Panc1 (cell line): Measurements from ENCODE around the gene AMOTL1.

Experiments used
- POLR2AphosphoS5 ChIP-seq: IDR thresholded peaks from 2 replicates; pipeline ENCODE4 v1.6.1; 2012; ENCODE audit warnings: mild to moderate bottlenecking, low read depth, low read length, moderate library complexity
- SIN3A ChIP-seq: IDR thresholded peaks from 2 replicates; pipeline ENCODE4 v1.6.1; 2012; ENCODE audit warnings: low read depth, mild to moderate bottlenecking, low read length, moderate library complexity, borderline replicate concordance; ENCODE audit not compliant: insufficient read depth
- TCF7L2 ChIP-seq: IDR thresholded peaks from 2 replicates; pipeline ENCODE4 v1.6.1; 2011; ENCODE audit warnings: mild to moderate bottlenecking, low read depth, low read length, inconsistent platforms
- TF ChIP-seq, protein P1 (sequence below): fragments of 450-650 bp; IDR thresholded peaks from 2 replicates; pipeline ENCODE4 v1.5.1; 2017; ENCODE audit warnings: mild to moderate bottlenecking

DNA sequence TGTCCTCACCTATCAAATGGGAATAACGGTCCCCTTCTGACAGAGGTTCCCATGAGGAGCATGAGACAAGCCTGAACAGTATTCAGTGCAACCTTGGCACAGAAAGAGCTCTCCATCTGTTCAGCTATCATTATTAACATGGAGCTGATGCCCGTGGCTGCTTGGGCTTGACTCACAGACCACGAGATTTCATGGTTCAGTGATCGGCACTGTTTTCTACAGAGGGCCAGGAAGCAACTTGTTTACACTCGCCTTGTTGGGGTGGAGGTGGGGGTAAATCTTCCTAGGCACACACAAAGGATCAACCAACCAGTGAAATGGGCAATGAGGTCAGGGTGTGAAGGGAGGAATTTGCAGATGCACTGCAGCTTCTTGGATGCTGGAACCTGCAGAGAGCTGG lies 117.0 kb downstream of the AMOTL1 start:
- TF ChIP-seq, protein P1, sequence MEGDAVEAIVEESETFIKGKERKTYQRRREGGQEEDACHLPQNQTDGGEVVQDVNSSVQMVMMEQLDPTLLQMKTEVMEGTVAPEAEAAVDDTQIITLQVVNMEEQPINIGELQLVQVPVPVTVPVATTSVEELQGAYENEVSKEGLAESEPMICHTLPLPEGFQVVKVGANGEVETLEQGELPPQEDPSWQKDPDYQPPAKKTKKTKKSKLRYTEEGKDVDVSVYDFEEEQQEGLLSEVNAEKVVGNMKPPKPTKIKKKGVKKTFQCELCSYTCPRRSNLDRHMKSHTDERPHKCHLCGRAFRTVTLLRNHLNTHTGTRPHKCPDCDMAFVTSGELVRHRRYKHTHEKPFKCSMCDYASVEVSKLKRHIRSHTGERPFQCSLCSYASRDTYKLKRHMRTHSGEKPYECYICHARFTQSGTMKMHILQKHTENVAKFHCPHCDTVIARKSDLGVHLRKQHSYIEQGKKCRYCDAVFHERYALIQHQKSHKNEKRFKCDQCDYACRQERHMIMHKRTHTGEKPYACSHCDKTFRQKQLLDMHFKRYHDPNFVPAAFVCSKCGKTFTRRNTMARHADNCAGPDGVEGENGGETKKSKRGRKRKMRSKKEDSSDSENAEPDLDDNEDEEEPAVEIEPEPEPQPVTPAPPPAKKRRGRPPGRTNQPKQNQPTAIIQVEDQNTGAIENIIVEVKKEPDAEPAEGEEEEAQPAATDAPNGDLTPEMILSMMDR: no peak
- no peak for TF ChIP-seq SIN3A
- no peak for TF ChIP-seq POLR2AphosphoS5
- no peak for TF ChIP-seq TCF7L2
